ENCODE data around the gene MESD. TPM values are rescaled to one million over a fixed set of nuclear protein-coding genes. Genes with fewer than 3 reads are reported as not detected.

The MESD gene
- total RNA-seq, 1 donor from 2014 or later = 13.5 TPM

GRCh38 chr15:81032818-81033217 is 43.2 kb upstream of the MESD start:
- Histone ChIP-seq H3K36me3 (no peaks in the 10 kb centered on the region), H3K27me3 (ENCODE audit: low read depth) (no peaks in the 10 kb centered on the region), H3K27ac (replicated peaks) (peak overlapping the region; percentile 69), H3K9me3 (replicated peaks) (no peaks in the 10 kb centered on the region), H3K4me1 (peaks cover 45% of the 10 kb centered on the region), H3K4me3 (no peak overlapping the region)
- intact Hi-C loops (cut with micrococcal nuclease) = loop anchor here (10.0 kb wide), 1 partner anchor 62 kb away; no protein-coding TSS in a partner anchor
- DNase-seq = no peak
- TF ChIP-seq CTCF (IDR thresholded peaks at IDR 0.05; ENCODE audit: borderline replicate concordance) = no peak

- Histone ChIP-seq H3K27ac (replicated peaks) (no peak overlapping the region), H3K9me3 (replicated peaks) (no peaks in the 10 kb centered on the region), H3K4me3 (no peak overlapping the region), H3K27me3 (ENCODE audit: low read depth) (no peaks in the 10 kb centered on the region), H3K36me3 (no peaks in the 10 kb centered on the region), H3K4me1 (peaks cover 46% of the 10 kb centered on the region)
- DNase-seq = no peak
- intact Hi-C loops (cut with micrococcal nuclease) = loop anchor here (10.0 kb wide), 1 partner anchor 62 kb away; no protein-coding TSS in a partner anchor
- TF ChIP-seq CTCF (IDR thresholded peaks at IDR 0.05; ENCODE audit: borderline replicate concordance) = no peak
Measured at GRCh38 chr15:81032355-81032754, 42.7 kb upstream of the MESD start.

GRCh38 chr15:81031203-81031602 is 41.6 kb upstream of the MESD start:
- intact Hi-C loops (cut with micrococcal nuclease) = loop anchor here (10.0 kb wide), 1 partner anchor 64 kb away; no protein-coding TSS in a partner anchor

GRCh38 chr15:81030301-81030750 is 40.7 kb upstream of the MESD start:
- no peaks in the 10 kb centered on the region for H3K36me3 ChIP-seq
- H3K4me1 ChIP-seq = peaks cover 66% of the 10 kb centered on the region
- H3K4me3 ChIP-seq = no peak overlapping the region
- no peak for DNase-seq
- H3K27ac ChIP-seq (replicated peaks) = peak overlapping the region; percentile 55
- no peaks in the 10 kb centered on the region for H3K27me3 ChIP-seq (ENCODE audit: low read depth)
- intact Hi-C loops (cut with micrococcal nuclease) = loop anchor here (10.0 kb wide), 1 partner anchor 64 kb away; no protein-coding TSS in a partner anchor
- TF ChIP-seq CTCF (IDR thresholded peaks at IDR 0.05; ENCODE audit: borderline replicate concordance) = no peak
- no peaks in the 10 kb centered on the region for H3K9me3 ChIP-seq (replicated peaks)

More at GRCh38 chr15:81031203-81031602, 41.6 kb upstream of the MESD start:
- no peak for DNase-seq
- H3K27me3 ChIP-seq (ENCODE audit: low read depth) = no peaks in the 10 kb centered on the region
- TF ChIP-seq CTCF (IDR thresholded peaks at IDR 0.05; ENCODE audit: borderline replicate concordance) = no peak
- H3K4me3 ChIP-seq = no peak overlapping the region
- H3K27ac ChIP-seq (replicated peaks) = peak overlapping the region; percentile 55
- no peaks in the 10 kb centered on the region for H3K36me3 ChIP-seq
- H3K9me3 ChIP-seq (replicated peaks) = no peaks in the 10 kb centered on the region
- H3K4me1 ChIP-seq = peaks cover 57% of the 10 kb centered on the region

- Histone ChIP-seq H3K27ac (replicated peaks) (peak overlapping the region; percentile 55), H3K36me3 (no peaks in the 10 kb centered on the region), H3K9me3 (replicated peaks) (no peaks in the 10 kb centered on the region), H3K4me3 (no peak overlapping the region), H3K27me3 (ENCODE audit: low read depth) (no peaks in the 10 kb centered on the region), H3K4me1 (peaks cover 73% of the 10 kb centered on the region)
- no peak for TF ChIP-seq CTCF (IDR thresholded peaks at IDR 0.05; ENCODE audit: borderline replicate concordance)
- no peak for DNase-seq
- intact Hi-C loops (cut with micrococcal nuclease) = loop anchor here (10.0 kb wide), 1 partner anchor 65 kb away; no protein-coding TSS in a partner anchor
Measured at GRCh38 chr15:81029414-81030300, 40.0 kb upstream of the MESD start.
